Right renal cortex interstitium (tissue), 3 donors: ENCODE data around the gene RSRC1. TPM values are rescaled to one million over a fixed set of nuclear protein-coding genes. Genes with fewer than 3 reads are reported as not detected.
"Not testable (repeated sequence)": the region's sequence is repeated elsewhere in the genome, so short reads cannot be mapped to it uniquely, and the experiment has no call there.

ENCODE experiments used
- DNase-seq, 3 donors: peaks; one replicate each; pipeline ENCODE4 v3.0.0-alpha.2; 2013; ENCODE audit warnings: low read depth in 3 of 3, low spot score in 2 of 3
- polyA plus RNA-seq, 3 donors: library from polyadenylated mRNA; unstranded; fragments of 120-200 nt; gene quantifications; one replicate each; pipeline ENCODE4 v1.2.1, GENCODE V29; 2013; ENCODE audit not compliant: insufficient read length in 3 of 3

Gene RSRC1, protein sequence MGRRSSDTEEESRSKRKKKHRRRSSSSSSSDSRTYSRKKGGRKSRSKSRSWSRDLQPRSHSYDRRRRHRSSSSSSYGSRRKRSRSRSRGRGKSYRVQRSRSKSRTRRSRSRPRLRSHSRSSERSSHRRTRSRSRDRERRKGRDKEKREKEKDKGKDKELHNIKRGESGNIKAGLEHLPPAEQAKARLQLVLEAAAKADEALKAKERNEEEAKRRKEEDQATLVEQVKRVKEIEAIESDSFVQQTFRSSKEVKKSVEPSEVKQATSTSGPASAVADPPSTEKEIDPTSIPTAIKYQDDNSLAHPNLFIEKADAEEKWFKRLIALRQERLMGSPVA
- polyA plus RNA-seq: 10 to 100 TPM; 37.9 to 40.8 (median 38.2) TPM

- peak in 2 of 3 donors; percentile 85 to 88 for DNase-seq
These were observed at the start of gene RSRC1 for GRCh38 chr3:158109804-158110657. TSS of gene RSRC1 (plus strand) at chr3:158110089. CDS start at chr3:158122105, 12,016 bp downstream.

GRCh38 chr3:158065574-158065973 is 44.3 kb upstream of the RSRC1 start:
- not testable (repeated sequence) for DNase-seq

GRCh38 chr3:158072790-158073189 is 37.1 kb upstream of the RSRC1 start:
- DNase-seq: no peak

GRCh38 chr3:158074591-158074990 is 35.3 kb upstream of the RSRC1 start:
- DNase-seq: no peak

DNA sequence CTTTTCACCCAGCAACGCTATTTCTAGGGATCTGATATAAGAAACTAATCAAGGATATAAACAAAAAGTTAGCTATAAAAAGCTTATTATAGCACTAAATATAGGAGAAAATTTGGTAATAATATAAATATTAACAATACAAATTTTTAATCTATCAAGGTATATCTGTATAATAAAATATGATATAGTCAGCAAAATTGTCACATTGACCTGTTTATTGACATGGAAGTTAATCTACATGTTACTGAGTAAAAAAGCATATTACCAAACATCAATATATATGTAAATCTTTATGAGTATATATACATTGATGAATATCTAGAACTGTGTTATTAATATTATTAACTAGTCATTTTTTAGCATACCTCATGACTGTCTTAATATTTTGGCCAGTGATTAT is 30.3 kb upstream of the RSRC1 start:
- no peak for DNase-seq

DNA sequence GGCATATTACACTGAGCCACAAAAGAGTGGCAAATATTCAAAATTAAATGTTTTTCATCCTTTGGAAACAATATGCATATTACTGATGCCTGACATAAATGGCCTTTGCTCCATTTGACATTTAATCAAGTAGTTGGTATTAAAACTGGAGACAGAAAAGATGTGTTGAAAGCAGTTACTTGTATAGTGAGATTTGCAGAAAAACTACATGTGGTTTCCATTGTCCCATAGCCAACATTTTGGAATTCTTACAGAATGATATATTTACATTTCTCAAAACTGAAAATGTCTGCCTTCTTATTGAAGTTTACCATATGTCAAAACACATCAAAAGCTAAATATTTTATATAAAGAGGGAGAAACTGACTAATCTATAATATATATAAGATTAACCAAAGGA is 25.2 kb upstream of the RSRC1 start:
- no peak for DNase-seq

DNA sequence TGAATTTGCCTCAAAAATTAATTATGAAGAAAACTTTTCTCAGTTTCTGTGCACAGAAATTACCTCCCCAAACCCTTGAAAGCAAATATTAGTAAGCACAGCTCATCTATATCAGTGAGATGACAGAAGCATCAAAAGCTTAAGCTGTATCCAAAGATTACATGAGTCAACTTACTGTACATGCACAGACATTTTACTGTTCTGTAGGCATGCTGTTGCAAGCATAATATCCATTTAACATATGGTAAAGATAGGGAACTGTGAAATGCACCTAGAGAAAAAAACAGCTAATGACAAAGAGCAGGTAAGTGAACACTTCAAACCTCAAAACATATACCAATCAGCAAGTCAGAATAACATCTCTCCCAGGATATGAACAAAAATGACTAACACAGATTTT is 24.5 kb upstream of the RSRC1 start:
- DNase-seq: no peak

- DNase-seq: no peak
These were observed 24.0 kb upstream of the RSRC1 start for GRCh38 chr3:158085931-158086330.

DNA sequence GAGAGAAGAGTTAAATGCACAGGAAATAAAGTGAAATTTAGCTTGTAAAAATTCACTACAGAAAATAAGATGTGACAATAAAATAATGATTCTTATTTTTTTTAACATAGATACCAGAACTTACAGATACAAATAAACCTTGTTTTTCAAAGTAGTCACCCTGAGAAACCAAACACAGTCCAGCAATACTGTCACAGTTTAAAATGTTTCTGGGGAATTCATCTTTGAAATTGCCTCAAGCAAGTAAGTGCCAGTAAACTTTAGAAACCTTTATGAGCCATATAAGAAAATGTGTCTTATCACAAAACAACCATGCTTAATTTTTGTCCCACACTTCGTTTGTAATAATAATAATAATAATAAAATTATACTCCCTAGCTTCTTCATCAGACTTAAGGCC is 23.5 kb upstream of the RSRC1 start:
- DNase-seq: no peak

DNA sequence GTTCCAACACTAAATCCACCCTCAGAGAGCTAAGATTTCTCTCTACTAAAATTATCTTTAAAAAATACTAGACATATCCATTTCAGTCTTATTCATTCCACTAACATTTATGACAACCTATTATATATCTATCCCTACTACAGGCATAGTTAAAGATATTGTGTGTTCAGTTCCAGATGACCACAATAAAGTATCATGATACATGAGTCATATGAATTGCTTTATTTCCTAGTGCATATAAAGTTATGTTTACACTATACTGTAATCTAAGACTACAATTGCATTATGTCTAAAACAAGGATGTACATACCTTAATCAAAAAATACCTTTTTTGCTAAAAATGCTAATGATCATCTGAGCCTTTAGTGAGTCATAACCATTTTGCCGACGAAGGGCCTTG is 23.1 kb upstream of the RSRC1 start:
- no peak for DNase-seq

DNA sequence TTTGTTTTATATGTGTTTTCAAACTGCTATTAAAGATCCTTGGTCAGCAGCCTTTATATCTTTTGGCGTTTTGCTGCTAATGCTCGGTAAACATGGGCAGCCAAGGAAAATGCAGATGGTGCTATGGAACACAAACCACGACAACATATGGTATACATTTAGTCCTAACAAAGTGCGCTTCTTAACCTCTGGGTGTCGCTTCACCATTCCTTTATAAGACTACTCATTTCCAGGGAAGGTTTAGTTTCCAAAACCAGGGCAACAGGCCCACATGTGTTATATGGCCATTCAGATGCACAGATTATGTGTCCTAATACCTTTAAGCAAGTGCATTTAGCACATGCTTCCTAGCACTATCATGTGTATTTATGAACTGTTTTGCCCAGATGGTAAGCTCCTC is 18.4 kb upstream of the RSRC1 start:
- no peak for DNase-seq

- DNase-seq: no peak
These were observed 16.4 kb upstream of the RSRC1 start for GRCh38 chr3:158093526-158093925.

GRCh38 chr3:158094235-158095110 is 15.4 kb upstream of the RSRC1 start:
- no peak for DNase-seq

GRCh38 chr3:158095111-158095813 is 14.6 kb upstream of the RSRC1 start:
- DNase-seq: no peak

DNA sequence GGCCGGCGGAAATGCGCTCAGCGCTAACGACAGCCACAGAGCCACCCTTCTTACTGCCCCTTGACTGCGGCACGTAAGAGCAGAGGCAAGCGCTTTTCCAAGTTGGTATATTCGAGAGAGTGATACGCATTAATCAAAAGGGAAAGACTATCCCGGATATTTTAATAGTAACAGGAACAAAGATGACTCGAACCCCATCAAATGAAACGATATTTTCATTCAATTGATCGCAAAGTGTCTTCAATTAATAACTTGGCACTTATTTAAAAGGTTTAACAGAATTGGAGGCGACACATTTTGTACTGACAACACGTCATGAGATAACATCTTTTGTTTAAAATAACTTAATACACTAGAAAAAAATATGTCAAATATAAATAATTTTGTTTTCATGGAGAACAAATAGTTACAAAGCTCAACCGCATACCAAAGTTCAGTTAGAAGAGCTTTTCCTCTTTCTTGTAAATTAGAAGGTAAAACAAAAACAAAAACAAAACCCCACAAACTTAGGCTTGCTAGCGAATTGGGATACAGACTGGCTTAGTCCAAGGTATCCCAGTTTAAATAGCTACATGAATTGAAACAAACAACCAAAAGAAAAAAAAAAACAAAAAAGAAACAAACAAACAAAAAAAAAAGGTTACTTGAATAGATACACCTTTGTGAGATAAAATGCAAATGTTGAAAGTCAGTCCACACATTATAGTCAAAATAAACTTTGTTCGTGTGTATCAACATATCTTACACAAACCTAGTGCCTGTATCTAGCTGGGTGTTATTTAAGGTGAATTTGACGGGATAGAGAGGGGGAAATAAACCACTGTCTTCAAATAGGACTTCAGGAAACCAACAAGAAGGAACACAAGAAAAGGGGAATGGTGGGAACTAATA is 13.8 kb upstream of the RSRC1 start:
- DNase-seq: no peak

- no peak for DNase-seq
These were observed 12.8 kb upstream of the RSRC1 start for GRCh38 chr3:158097081-158097592.

DNA sequence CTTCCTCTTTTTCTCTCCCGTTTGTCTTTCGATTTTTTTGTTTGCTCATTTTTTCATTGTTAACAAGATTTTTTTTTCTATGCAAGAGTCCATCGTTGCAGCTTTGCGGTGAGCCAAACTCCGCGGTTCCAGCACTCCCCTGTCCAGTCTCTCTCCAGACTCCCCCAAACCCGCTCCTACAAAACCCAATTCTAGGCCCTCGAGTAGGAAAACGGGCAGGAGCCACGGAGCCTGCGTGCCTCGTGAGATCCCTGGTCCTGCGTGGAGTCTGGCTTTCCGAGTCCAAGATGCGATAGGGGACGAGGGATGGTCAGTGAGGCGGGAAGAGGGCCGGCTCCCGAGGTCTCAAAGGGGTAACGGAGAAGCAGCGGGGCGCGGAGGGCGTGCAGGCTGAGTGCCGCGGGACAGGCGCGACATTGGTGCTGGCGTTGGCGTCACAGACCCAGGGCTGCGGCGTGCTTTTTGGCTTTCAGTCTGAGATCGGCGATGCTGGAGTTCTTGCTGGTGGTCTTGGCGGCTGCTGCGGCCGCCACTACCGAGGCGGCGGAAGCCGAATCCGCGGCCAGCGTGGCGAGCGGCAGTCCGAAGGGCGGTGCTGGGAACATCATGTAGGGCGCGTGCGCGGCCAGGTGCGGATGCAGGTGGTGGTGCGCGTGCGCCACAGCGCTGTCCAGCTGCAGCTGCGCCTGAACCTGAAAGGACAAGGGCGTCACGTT is 12.1 kb upstream of the RSRC1 start:
- no peak for DNase-seq

DNA sequence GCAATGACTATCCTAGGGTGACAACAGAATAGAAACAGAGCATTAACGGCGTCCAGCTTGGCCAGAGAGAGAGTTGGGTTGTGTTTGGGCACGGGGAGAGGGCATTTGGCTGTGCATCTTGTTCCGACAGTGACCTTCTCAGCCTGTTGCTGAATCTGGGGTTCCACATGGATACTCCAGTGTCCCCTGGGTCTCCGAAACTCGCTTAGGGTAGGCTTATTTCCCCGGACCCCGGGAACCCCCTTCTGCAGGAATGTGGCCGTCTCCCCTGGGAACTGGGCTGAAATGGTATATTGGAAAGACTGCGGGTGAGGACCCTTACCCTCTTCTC is 11.6 kb upstream of the RSRC1 start:
- no peak for DNase-seq
